H1 (cell line): ENCODE results near the gene LTBP1.

Experiments
- EZH2 ChIP-seq: fragments of 200-600 bp; sonication (generic); IDR thresholded peaks from 2 replicates; pipeline ENCODE4 v1.7.1; 2012; ENCODE audit warnings: low read depth, mild to moderate bottlenecking, moderate library complexity, low read length, inconsistent platforms; ENCODE audit not compliant: severe bottlenecking
- GTF2F1 ChIP-seq: IDR thresholded peaks from 2 replicates; pipeline ENCODE4 v1.6.1; 2012; ENCODE audit warnings: low read depth, low read length, improper control_type of control experiment, borderline replicate concordance

DNA sequence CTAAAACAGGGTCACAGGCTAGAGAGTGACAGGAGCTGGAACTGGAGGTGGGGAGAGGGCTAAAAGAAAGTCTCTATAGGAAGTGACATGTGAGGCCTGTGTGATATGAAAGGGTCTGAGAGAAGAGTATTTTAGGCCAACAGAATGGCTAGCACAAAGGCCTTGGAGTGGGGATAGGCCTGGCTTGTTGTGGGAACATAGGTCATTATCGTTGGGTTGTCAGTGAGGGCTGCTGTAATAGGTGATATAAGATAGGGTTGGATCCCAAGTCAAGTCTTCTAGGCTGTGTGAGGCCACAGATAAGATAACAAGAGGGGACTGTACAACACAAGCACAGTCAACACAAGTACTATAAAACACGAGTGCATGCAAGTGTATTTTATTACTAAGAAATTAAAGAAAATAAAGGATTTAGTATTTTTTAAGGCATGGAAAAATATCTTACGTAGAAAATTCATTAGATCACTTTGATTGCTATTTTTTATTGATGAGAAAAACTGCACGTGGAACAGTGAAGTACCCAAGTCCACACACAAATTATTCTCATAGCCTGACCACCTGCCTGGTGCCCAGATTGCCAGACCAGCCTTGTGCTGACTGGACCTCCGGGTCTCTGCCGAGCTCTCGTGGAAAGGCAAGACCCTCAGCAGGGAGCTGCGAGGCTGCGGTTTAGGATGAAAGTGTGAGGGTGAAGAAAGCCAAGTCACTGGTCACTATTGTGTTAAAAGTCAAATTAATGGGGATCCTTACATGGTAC lies 14.1 kb downstream of the LTBP1 start:
- TF ChIP-seq EZH2 = no peak
- no peak for TF ChIP-seq GTF2F1
